CD4-positive, alpha-beta T cell (primary cell): Measurements from ENCODE around the gene AFF3. TPM values are rescaled to one million over a fixed set of nuclear protein-coding genes. Genes with fewer than 3 reads are reported as not detected.

ENCODE experiments used
- ATAC-seq: fragments of 200-7000 bp; cut with Tn5 transposase; one replicate; pipeline ENCODE4 v1.10.0; 2022; ENCODE audit warnings: mild to moderate bottlenecking; ENCODE audit not compliant: poor library complexity
- CTCF ChIA-PET: fragments of 350-600 bp; sonication (Branson Sonifier 250); formaldehyde crosslinking; loops from one replicate; lab custom pipeline; 2021; ENCODE audit warnings: antibody characterized with exemption, inconsistent platforms; lab: Charles Lee
- POLR2A ChIA-PET: fragments of 350-600 bp; sonication (Branson Sonifier 250); formaldehyde crosslinking; loops from one replicate; lab custom pipeline; 2021; ENCODE audit warnings: antibody characterized with exemption, inconsistent platforms; lab: Charles Lee
- DNase-seq, 14 experiments: peaks; one replicate each; pipeline ENCODE4 v3.0.0-alpha.2; 2013 to 2020; ENCODE audit warnings: mixed read lengths in 2 of 14
- H3K27ac ChIP-seq, 2 donors: one replicate each; pipeline versions ENCODE4 v1.5.1 to v1.7.0; 2013; ENCODE audit warnings: low read length in 2 of 2, low read depth in 1 of 2, mild to moderate bottlenecking in 1 of 2
- H3K27me3 ChIP-seq, 2 experiments: 1 replicate in 1 of 2; 2 replicates in 1 of 2; pipeline versions ENCODE4 v1.6.1 to v1.7.0; 2013; ENCODE audit warnings: low read length in 2 of 2, control low read depth in 1 of 2, mild to moderate bottlenecking in 1 of 2, moderate library complexity in 1 of 2; ENCODE audit not compliant: insufficient read depth in 2 of 2, control insufficient read depth in 1 of 2
- H3K36me3 ChIP-seq: one replicate; pipeline ENCODE4 v1.6.1; 2013; ENCODE audit warnings: low read length, control low read depth; ENCODE audit not compliant: insufficient read depth
- H3K4me1 ChIP-seq: one replicate; pipeline ENCODE4 v1.6.1; 2013; ENCODE audit warnings: low read length, control low read depth; ENCODE audit not compliant: insufficient read depth
- H3K4me3 ChIP-seq: one replicate; pipeline ENCODE4 v1.5.1; 2013; ENCODE audit warnings: mild to moderate bottlenecking, low read length, moderate library complexity
- H3K9me3 ChIP-seq, 2 experiments: 1 replicate in 1 of 2; 2 replicates in 1 of 2; pipeline versions ENCODE4 v1.6.1 to v1.7.0; 2013; ENCODE audit warnings: low read length in 2 of 2, mild to moderate bottlenecking in 2 of 2, control low read depth in 1 of 2, moderate library complexity in 1 of 2; ENCODE audit not compliant: control insufficient read depth in 1 of 2, insufficient read depth in 1 of 2
- H3K27ac Mint-ChIP-seq: one replicate; pipeline ENCODE4 v1.8.0; 2020; ENCODE audit warnings: mixed read lengths
- H3K27me3 Mint-ChIP-seq: one replicate; pipeline ENCODE4 v1.8.0; 2021; ENCODE audit warnings: mixed read lengths
- H3K36me3 Mint-ChIP-seq: one replicate; pipeline ENCODE4 v1.8.0; 2021; ENCODE audit warnings: low read depth, mixed read lengths
- H3K4me1 Mint-ChIP-seq: one replicate; pipeline ENCODE4 v1.8.0; 2021; ENCODE audit warnings: low read depth, mixed read lengths
- H3K4me3 Mint-ChIP-seq: one replicate; pipeline ENCODE4 v1.8.0; 2020; ENCODE audit warnings: mild to moderate bottlenecking, mixed read lengths
- H3K9me3 Mint-ChIP-seq: one replicate; pipeline ENCODE4 v1.8.0; 2020; ENCODE audit warnings: mixed read lengths
- intact Hi-C, 2 experiments: fragments of 100-400 bp; cut with DNase I in 1 of 2; cut with micrococcal nuclease in 1 of 2; formaldehyde crosslinking; loops; one replicate each; pipeline versions ENCODE4 v1.15.1 to v1.9.0; 2023 to 2025; cut with DNase I, micrococcal nuclease
- total RNA-seq, 174 experiments: library from RNA in 2 of 174; stranded (reverse) in 2 of 174; gene quantifications; one replicate each; pipeline ENCODE4 v1.2.3 and lab custom pipeline; 2021 to 2026
- TF ChIP-seq, protein P1 (sequence below): fragments of 200-600 bp; IDR thresholded peaks from one replicate; pipeline ENCODE4 v1.8.0; 2022; ENCODE audit warnings: antibody characterized with exemption, mild to moderate bottlenecking

Gene AFF3
- total RNA-seq, 2 experiments from 2014 or later, result 15.4 to 15.7 TPM

DNA sequence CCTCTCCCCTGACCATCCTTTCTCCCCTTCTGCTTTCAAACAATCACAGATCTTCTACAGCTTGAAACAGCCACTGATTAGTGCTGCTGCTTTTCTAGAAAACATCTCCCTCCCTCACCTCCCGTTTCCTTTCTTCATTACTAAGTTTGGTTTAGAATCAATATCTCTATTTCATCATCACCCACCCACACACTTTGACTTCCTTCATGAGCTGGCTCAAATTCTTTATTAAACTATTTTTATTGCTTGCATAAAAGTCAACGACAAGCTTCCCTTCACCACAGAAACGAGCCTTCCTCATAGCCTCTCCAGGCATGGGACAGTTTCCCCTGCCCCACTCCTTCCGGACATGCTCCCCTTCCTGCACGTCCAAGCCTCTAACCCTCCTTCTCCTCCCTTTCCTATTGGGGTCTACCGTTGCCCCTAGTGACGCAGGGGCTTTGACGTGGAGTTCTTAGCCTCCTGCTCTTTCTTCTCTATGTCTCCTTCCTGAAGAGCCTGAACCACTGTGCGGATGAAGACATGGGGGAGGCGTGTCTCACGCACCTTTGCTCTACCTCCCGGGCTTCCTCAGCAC lies 172.0 kb downstream of the AFF3 start:
- Mint-ChIP-seq H3K9me3 (no peaks in the 10 kb centered on the region), H3K4me3 (no peak overlapping the region), H3K4me1 (no peaks in the 10 kb centered on the region), H3K36me3 (no peaks in the 10 kb centered on the region), H3K27me3 (no peaks in the 10 kb centered on the region), H3K27ac (no peak overlapping the region)
- no peak overlapping the region for H3K4me3 ChIP-seq
- intact Hi-C loops, result no loop called here
- TF ChIP-seq, protein P1, sequence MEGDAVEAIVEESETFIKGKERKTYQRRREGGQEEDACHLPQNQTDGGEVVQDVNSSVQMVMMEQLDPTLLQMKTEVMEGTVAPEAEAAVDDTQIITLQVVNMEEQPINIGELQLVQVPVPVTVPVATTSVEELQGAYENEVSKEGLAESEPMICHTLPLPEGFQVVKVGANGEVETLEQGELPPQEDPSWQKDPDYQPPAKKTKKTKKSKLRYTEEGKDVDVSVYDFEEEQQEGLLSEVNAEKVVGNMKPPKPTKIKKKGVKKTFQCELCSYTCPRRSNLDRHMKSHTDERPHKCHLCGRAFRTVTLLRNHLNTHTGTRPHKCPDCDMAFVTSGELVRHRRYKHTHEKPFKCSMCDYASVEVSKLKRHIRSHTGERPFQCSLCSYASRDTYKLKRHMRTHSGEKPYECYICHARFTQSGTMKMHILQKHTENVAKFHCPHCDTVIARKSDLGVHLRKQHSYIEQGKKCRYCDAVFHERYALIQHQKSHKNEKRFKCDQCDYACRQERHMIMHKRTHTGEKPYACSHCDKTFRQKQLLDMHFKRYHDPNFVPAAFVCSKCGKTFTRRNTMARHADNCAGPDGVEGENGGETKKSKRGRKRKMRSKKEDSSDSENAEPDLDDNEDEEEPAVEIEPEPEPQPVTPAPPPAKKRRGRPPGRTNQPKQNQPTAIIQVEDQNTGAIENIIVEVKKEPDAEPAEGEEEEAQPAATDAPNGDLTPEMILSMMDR, result no peak
- ChIA-PET POLR2A (no interaction called here), CTCF (no interaction called here)
- no peaks in the 10 kb centered on the region for H3K27me3 ChIP-seq
- H3K36me3 ChIP-seq, result no peaks in the 10 kb centered on the region
- H3K27ac ChIP-seq, result no peak overlapping the region
- no peaks in the 10 kb centered on the region for H3K4me1 ChIP-seq
- no peaks in the 10 kb centered on the region for H3K9me3 ChIP-seq
- DNase-seq (no peak), ATAC-seq (no peak)

DNA sequence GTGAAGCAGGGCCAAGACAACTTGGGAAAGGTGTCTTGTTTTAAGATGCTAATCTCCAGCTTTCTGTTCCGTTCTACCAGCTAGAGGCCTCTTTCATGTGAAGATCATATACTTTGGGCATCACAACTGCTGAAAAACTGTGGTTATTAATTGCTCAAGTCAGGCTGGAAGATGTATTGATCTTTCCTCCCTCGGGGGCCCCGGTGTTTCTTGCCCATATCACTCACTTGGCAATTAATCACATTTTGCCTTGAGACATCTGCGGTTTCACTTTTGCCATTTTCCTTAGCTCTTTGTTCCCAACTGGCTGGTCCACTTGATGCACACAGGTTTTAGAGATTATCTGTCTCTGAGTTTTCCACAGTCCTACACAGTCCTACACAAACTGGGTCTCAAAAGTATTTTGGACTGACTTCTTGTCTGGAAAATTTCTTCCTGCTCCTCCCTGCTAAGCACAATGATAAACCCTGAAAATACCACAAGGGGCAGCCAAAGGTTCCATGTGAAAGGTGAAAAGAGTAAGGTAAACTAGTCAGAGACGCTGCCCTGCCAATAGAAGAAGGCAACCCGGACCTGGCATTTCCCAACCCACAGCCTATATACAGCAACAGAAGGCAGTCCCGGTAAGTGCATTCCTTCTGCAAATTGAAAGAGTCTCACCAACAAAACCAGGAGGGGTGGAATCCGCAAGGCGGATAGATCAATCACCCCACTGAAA lies 181.0 kb downstream of the AFF3 start:
- POLR2A ChIA-PET, result no interaction called here
- peaks cover 1% of the 10 kb centered on the region for H3K9me3 Mint-ChIP-seq
- ATAC-seq (no peak), DNase-seq (no peak)
- no peaks in the 10 kb centered on the region for H3K27me3 Mint-ChIP-seq
- no peaks in the 10 kb centered on the region for H3K4me1 ChIP-seq
- H3K4me1 Mint-ChIP-seq, result peaks cover 5% of the 10 kb centered on the region
- intact Hi-C loops, result no loop called here
- CTCF ChIA-PET, result no interaction called here
- H3K4me3 ChIP-seq, result no peak overlapping the region
- H3K27ac ChIP-seq, result no peak overlapping the region
- no peaks in the 10 kb centered on the region for H3K27me3 ChIP-seq
- no peaks in the 10 kb centered on the region for H3K36me3 Mint-ChIP-seq
- H3K36me3 ChIP-seq, result no peaks in the 10 kb centered on the region
- no peak overlapping the region for H3K27ac Mint-ChIP-seq
- H3K9me3 ChIP-seq, result no peaks in the 10 kb centered on the region
- TF ChIP-seq, protein P1, result no peak
- no peak overlapping the region for H3K4me3 Mint-ChIP-seq

GRCh38 chr2:99960790-99961189 lies 181.6 kb downstream of the AFF3 start:
- POLR2A ChIA-PET, result no interaction called here
- no peak for DNase-seq
- Mint-ChIP-seq H3K27me3 (no peaks in the 10 kb centered on the region), H3K4me1 (peaks cover 5% of the 10 kb centered on the region), H3K27ac (no peak overlapping the region), H3K36me3 (no peaks in the 10 kb centered on the region), H3K9me3 (peaks cover 1% of the 10 kb centered on the region), H3K4me3 (no peak overlapping the region)
- intact Hi-C loops, result no loop called here
- no peaks in the 10 kb centered on the region for H3K27me3 ChIP-seq
- H3K4me3 ChIP-seq, result no peak overlapping the region
- TF ChIP-seq, protein P1, result no peak
- H3K36me3 ChIP-seq, result no peaks in the 10 kb centered on the region
- H3K4me1 ChIP-seq, result no peaks in the 10 kb centered on the region
- H3K27ac ChIP-seq, result no peak overlapping the region
- CTCF ChIA-PET, result no interaction called here
- ATAC-seq, result no peak
- no peaks in the 10 kb centered on the region for H3K9me3 ChIP-seq
